Peyer's patch (tissue), 4 donors: ENCODE measurements around the gene NQO2.

Experiments
- CTCF ChIP-seq, 6 experiments: fragments of 450-650 bp in 4 of 6; fragments of 200-600 bp in 2 of 6; sonication (generic) in 1 of 6; IDR thresholded peaks; one replicate each; pipeline ENCODE4 v1.5.1; 2017 to 2019; ENCODE audit warnings: antibody characterized with exemption in 6 of 6, mild to moderate bottlenecking in 3 of 6, moderate library complexity in 1 of 6
- POLR2A ChIP-seq, 2 donors: fragments of 450-650 bp; IDR thresholded peaks; one replicate each; pipeline ENCODE4 v1.5.1; 2017; ENCODE audit warnings: antibody characterized with exemption in 2 of 2, mild to moderate bottlenecking in 2 of 2, moderate library complexity in 2 of 2

GRCh38 chr6:2988094-2988425, 11.6 kb upstream of the NQO2 start:
- TF ChIP-seq CTCF (IDR thresholded peaks at IDR 0.05) (no peak), POLR2A (IDR thresholded peaks at IDR 0.05) (no peak)
